AG09319 (cell line): ENCODE results near the gene CYYR1.

Source experiments
- DNase-seq: peaks from one replicate; pipeline ENCODE4 v3.0.0-alpha.2; 2010; ENCODE audit warnings: low read depth; ENCODE audit errors: extremely low read depth
- CTCF ChIP-seq: IDR thresholded peaks from 2 replicates; pipeline ENCODE4 v1.5.1; 2011; ENCODE audit warnings: low read depth, mild to moderate bottlenecking, inconsistent platforms, low read length, moderate library complexity

Gene CYYR1

DNA sequence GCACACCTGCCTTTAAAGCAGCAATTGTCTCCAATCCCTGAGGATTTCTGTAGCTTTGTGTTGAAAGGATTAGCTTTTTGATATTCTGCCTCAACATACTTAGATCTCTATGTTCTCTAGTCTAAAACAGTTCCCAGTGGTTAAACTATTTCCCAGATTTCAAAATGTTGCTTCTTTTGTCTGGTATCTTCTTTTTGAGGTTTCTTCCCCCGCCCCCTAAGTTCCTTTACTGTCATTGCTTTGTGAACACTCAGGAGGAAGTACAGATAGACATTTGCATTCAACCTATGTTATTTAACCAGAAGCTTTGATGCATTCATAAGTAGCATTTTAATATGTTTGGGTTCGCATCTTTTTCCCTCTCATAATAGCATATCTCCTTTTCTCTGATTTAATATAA, 33.5 kb downstream of the CYYR1 start:
- no peak for TF ChIP-seq CTCF
- no peak for DNase-seq

DNA sequence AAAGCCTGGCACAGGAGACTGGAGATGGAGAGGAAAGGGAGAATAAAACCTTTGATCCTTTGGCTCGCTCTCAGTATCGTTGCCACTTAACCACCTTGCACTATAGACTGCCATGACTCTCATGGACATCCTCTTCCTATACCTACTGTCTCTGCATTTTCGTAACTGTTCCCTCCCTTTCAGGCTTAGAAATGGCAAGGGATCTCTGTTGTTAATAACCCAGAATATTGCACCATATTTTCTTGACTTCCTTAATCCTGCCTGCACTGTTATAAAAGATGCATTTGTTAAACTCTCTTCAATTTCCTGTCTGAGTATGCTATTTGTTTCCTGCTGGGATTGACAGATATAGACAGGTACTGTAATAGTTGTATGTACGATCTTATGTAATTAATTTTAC, 38.6 kb downstream of the CYYR1 start:
- TF ChIP-seq CTCF: no peak
- DNase-seq: no peak

- TF ChIP-seq CTCF: no peak
- DNase-seq: no peak
Measured at GRCh38 chr21:26532208-26532607, 40.9 kb downstream of the CYYR1 start.

- no peak for DNase-seq
- no peak for TF ChIP-seq CTCF
Measured at GRCh38 chr21:26529526-26529925, 43.6 kb downstream of the CYYR1 start.

DNA sequence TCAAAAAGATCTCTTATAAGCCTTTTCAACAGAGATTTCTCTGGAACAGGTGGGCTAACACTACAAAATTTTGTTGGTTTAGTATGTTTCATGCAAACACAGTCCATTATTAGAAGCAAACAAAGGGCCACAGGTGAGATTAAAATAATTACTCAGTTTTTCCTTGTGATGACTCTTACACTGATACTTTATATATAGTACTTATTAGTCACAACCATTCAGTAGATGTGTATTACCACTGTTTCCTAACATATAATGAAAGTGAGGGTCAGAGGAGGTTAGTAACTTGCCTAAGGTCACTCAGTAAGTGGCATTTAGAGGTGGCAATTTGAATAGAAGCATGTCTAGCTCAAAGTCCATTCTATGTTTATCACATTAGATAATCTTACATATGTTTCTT, 44.2 kb downstream of the CYYR1 start:
- no peak for TF ChIP-seq CTCF
- no peak for DNase-seq

- DNase-seq: no peak
- no peak for TF ChIP-seq CTCF
Measured at GRCh38 chr21:26522704-26523103, 50.4 kb downstream of the CYYR1 start.

GRCh38 chr21:26519142-26519541, 53.9 kb downstream of the CYYR1 start:
- no peak for DNase-seq
- no peak for TF ChIP-seq CTCF
